MG63 (cell line): Measurements from ENCODE around the gene OSBPL6. TPM values are rescaled to one million over a fixed set of nuclear protein-coding genes. Genes with fewer than 3 reads are reported as not detected.

Experiments used
- DNase-seq: peaks from one replicate; pipeline ENCODE4 v3.0.0-alpha.2; 2020
- H3K27me3 ChIP-seq: fragments of 250-450 bp; sonication (Bioruptor Pico); 2 replicates; pipeline ENCODE4 v1.5.1; 2020; ENCODE audit warnings: mild to moderate bottlenecking, moderate library complexity
- H3K36me3 ChIP-seq: fragments of 250-450 bp; sonication (Bioruptor Pico); 2 replicates; pipeline ENCODE4 v1.5.1; 2020; ENCODE audit warnings: mild to moderate bottlenecking, moderate library complexity
- H3K4me3 ChIP-seq: fragments of 250-450 bp; sonication (Bioruptor Pico); 2 replicates; pipeline ENCODE4 v1.5.1; 2020; ENCODE audit warnings: mild to moderate bottlenecking, moderate library complexity
- H3K9me3 ChIP-seq: fragments of 250-450 bp; sonication (Bioruptor Pico); 2 replicates; pipeline ENCODE4 v1.5.1; 2020; ENCODE audit warnings: mild to moderate bottlenecking, moderate library complexity
- total RNA-seq: library from RNA; depleted of rRNA; stranded (reverse); fragments of >200 nt; shearing (Covaris generic); gene quantifications from 2 replicates; pipeline ENCODE4 v1.2.3, GENCODE V29; 2014; ENCODE audit warnings: low replicate concordance

Gene OSBPL6
- total RNA-seq, 1 experiment from 2014 or later, result 2.1 TPM

GRCh38 chr2:178251151-178251955 lies 57.0 kb downstream of the OSBPL6 start:
- no peak for DNase-seq
- Histone ChIP-seq H3K9me3 (no peaks in the 10 kb centered on the region), H3K36me3 (no peaks in the 10 kb centered on the region), H3K4me3 (no peak overlapping the region), H3K27me3 (no peaks in the 10 kb centered on the region)

GRCh38 chr2:178256382-178257042 lies 62.2 kb downstream of the OSBPL6 start:
- no peaks in the 10 kb centered on the region for H3K9me3 ChIP-seq
- no peaks in the 10 kb centered on the region for H3K27me3 ChIP-seq
- no peak for DNase-seq
- H3K36me3 ChIP-seq, result no peaks in the 10 kb centered on the region
- H3K4me3 ChIP-seq, result no peak overlapping the region

GRCh38 chr2:178257127-178257526 lies 62.8 kb downstream of the OSBPL6 start:
- no peak for DNase-seq

GRCh38 chr2:178258916-178259315 lies 64.6 kb downstream of the OSBPL6 start:
- Histone ChIP-seq H3K9me3 (no peaks in the 10 kb centered on the region), H3K36me3 (no peaks in the 10 kb centered on the region), H3K27me3 (no peaks in the 10 kb centered on the region), H3K4me3 (no peak overlapping the region)
- no peak for DNase-seq

More at GRCh38 chr2:178257127-178257526, 62.8 kb downstream of the OSBPL6 start:
- Histone ChIP-seq H3K27me3 (no peaks in the 10 kb centered on the region), H3K9me3 (no peaks in the 10 kb centered on the region), H3K36me3 (no peaks in the 10 kb centered on the region), H3K4me3 (no peak overlapping the region)

GRCh38 chr2:178263159-178263860 lies 69.0 kb downstream of the OSBPL6 start:
- Histone ChIP-seq H3K9me3 (no peaks in the 10 kb centered on the region), H3K27me3 (no peaks in the 10 kb centered on the region), H3K36me3 (no peaks in the 10 kb centered on the region), H3K4me3 (no peak overlapping the region)
- no peak for DNase-seq

- H3K9me3 ChIP-seq, result no peaks in the 10 kb centered on the region
- H3K4me3 ChIP-seq, result no peak overlapping the region
- no peak for DNase-seq
- no peaks in the 10 kb centered on the region for H3K27me3 ChIP-seq
- no peaks in the 10 kb centered on the region for H3K36me3 ChIP-seq
These were observed 69.9 kb downstream of the OSBPL6 start for GRCh38 chr2:178264211-178264610.

- DNase-seq, result no peak
- Histone ChIP-seq H3K36me3 (no peaks in the 10 kb centered on the region), H3K9me3 (no peaks in the 10 kb centered on the region), H3K27me3 (no peaks in the 10 kb centered on the region), H3K4me3 (no peak overlapping the region)
These were observed 71.5 kb downstream of the OSBPL6 start for GRCh38 chr2:178265851-178266250.

GRCh38 chr2:178266445-178266844 lies 72.1 kb downstream of the OSBPL6 start:
- Histone ChIP-seq H3K27me3 (no peaks in the 10 kb centered on the region), H3K36me3 (no peaks in the 10 kb centered on the region), H3K9me3 (no peaks in the 10 kb centered on the region), H3K4me3 (no peak overlapping the region)
- DNase-seq, result no peak

- H3K27me3 ChIP-seq, result no peaks in the 10 kb centered on the region
- DNase-seq, result no peak
- no peak overlapping the region for H3K4me3 ChIP-seq
- H3K36me3 ChIP-seq, result no peaks in the 10 kb centered on the region
- H3K9me3 ChIP-seq, result no peaks in the 10 kb centered on the region
These were observed 73.3 kb downstream of the OSBPL6 start for GRCh38 chr2:178267660-178268059.

- Histone ChIP-seq H3K27me3 (no peaks in the 10 kb centered on the region), H3K4me3 (no peak overlapping the region), H3K9me3 (no peaks in the 10 kb centered on the region), H3K36me3 (no peaks in the 10 kb centered on the region)
- no peak for DNase-seq
These were observed 74.1 kb downstream of the OSBPL6 start for GRCh38 chr2:178268435-178268834.

GRCh38 chr2:178269438-178270224 lies 75.3 kb downstream of the OSBPL6 start:
- no peaks in the 10 kb centered on the region for H3K36me3 ChIP-seq
- no peaks in the 10 kb centered on the region for H3K27me3 ChIP-seq
- H3K9me3 ChIP-seq, result no peaks in the 10 kb centered on the region
- H3K4me3 ChIP-seq, result no peak overlapping the region
- DNase-seq, result no peak

GRCh38 chr2:178270338-178270737 lies 76.0 kb downstream of the OSBPL6 start:
- H3K4me3 ChIP-seq, result no peak overlapping the region

GRCh38 chr2:178271094-178271493 lies 76.8 kb downstream of the OSBPL6 start:
- no peaks in the 10 kb centered on the region for H3K36me3 ChIP-seq
- no peaks in the 10 kb centered on the region for H3K27me3 ChIP-seq
- H3K9me3 ChIP-seq, result no peaks in the 10 kb centered on the region
- no peak overlapping the region for H3K4me3 ChIP-seq
- DNase-seq, result no peak

More at GRCh38 chr2:178270338-178270737, 76.0 kb downstream of the OSBPL6 start:
- Histone ChIP-seq H3K27me3 (no peaks in the 10 kb centered on the region), H3K9me3 (no peaks in the 10 kb centered on the region), H3K36me3 (no peaks in the 10 kb centered on the region)
- DNase-seq, result no peak

GRCh38 chr2:178271629-178272333 lies 77.5 kb downstream of the OSBPL6 start:
- H3K36me3 ChIP-seq, result no peaks in the 10 kb centered on the region
- H3K9me3 ChIP-seq, result no peaks in the 10 kb centered on the region
- H3K4me3 ChIP-seq, result no peak overlapping the region
- no peaks in the 10 kb centered on the region for H3K27me3 ChIP-seq
- peak; percentile 88 for DNase-seq

- no peak overlapping the region for H3K4me3 ChIP-seq
- DNase-seq, result no peak
- H3K9me3 ChIP-seq, result no peaks in the 10 kb centered on the region
- H3K27me3 ChIP-seq, result no peaks in the 10 kb centered on the region
- no peaks in the 10 kb centered on the region for H3K36me3 ChIP-seq
These were observed 79.6 kb downstream of the OSBPL6 start for GRCh38 chr2:178273787-178274360.

GRCh38 chr2:178275600-178275999 lies 81.3 kb downstream of the OSBPL6 start:
- H3K9me3 ChIP-seq, result no peaks in the 10 kb centered on the region
- H3K27me3 ChIP-seq, result no peaks in the 10 kb centered on the region
- no peak overlapping the region for H3K4me3 ChIP-seq
- no peaks in the 10 kb centered on the region for H3K36me3 ChIP-seq
- no peak for DNase-seq
